Stimulated activated CD8-positive, alpha-beta memory T cell treated with anti-CD3 and anti-CD28 coated beads, Interleukin-7, amount 100 ng/mL, for 48 hours (primary cell): ENCODE data around the gene AADACL4.
A peak's percentile ranks its signal among the peaks of the same experiment; 100 is the strongest.

ENCODE experiments used
- DNase-seq, 2 donors: peaks; one replicate each; pipeline ENCODE4 v3.0.0-alpha.2; 2020; ENCODE audit warnings: low read depth in 1 of 2; ENCODE audit errors: extremely low read depth in 1 of 2

AADACL4 gene

GRCh38 chr1:12643785-12644184 lies at the start of gene AADACL4:
AADACL4 (plus strand) TSS chr1:12644085; CDS start chr1:12644547, 462 bp downstream.
- DNase-seq = no peak

GRCh38 chr1:12594490-12594889 lies 49.4 kb upstream of the AADACL4 start:
- DNase-seq = no peak

GRCh38 chr1:12594966-12595756 lies 48.7 kb upstream of the AADACL4 start:
- no peak for DNase-seq

- no peak for DNase-seq
Measured at GRCh38 chr1:12595757-12596006, 48.2 kb upstream of the AADACL4 start.

- no peak for DNase-seq
Measured at GRCh38 chr1:12596007-12596821, 47.7 kb upstream of the AADACL4 start.

- DNase-seq = no peak
Measured at GRCh38 chr1:12597792-12598191, 46.1 kb upstream of the AADACL4 start.

- no peak for DNase-seq
Measured at GRCh38 chr1:12598974-12599373, 44.9 kb upstream of the AADACL4 start.

GRCh38 chr1:12599657-12600056 lies 44.2 kb upstream of the AADACL4 start:
- no peak for DNase-seq

- no peak for DNase-seq
Measured at GRCh38 chr1:12600335-12600734, 43.5 kb upstream of the AADACL4 start.

GRCh38 chr1:12600880-12601633 lies 42.8 kb upstream of the AADACL4 start:
- DNase-seq = no peak

GRCh38 chr1:12601700-12602658 lies 41.9 kb upstream of the AADACL4 start:
- DNase-seq = no peak

GRCh38 chr1:12602659-12603024 lies 41.2 kb upstream of the AADACL4 start:
- no peak for DNase-seq

GRCh38 chr1:12603224-12603623 lies 40.7 kb upstream of the AADACL4 start:
- DNase-seq = no peak

- DNase-seq = peak in 1 of 2 donors; percentile 73
Measured at GRCh38 chr1:12604114-12604874, 39.6 kb upstream of the AADACL4 start.

GRCh38 chr1:12604986-12605385 lies 38.9 kb upstream of the AADACL4 start:
- no peak for DNase-seq

- no peak for DNase-seq
Measured at GRCh38 chr1:12607263-12607662, 36.6 kb upstream of the AADACL4 start.

GRCh38 chr1:12608311-12608957 lies 35.5 kb upstream of the AADACL4 start:
- DNase-seq = no peak

GRCh38 chr1:12609469-12610003 lies 34.3 kb upstream of the AADACL4 start:
- no peak for DNase-seq

- DNase-seq = no peak
Measured at GRCh38 chr1:12610305-12610935, 33.5 kb upstream of the AADACL4 start.
